GM23248 (cell line): ENCODE data around the gene SPACA1. TPM values are rescaled to one million over a fixed set of nuclear protein-coding genes. Genes with fewer than 3 reads are reported as not detected.

ENCODE experiments used
- DNase-seq: peaks from one replicate; pipeline ENCODE4 v3.0.0-alpha.2; 2015
- H2AFZ ChIP-seq: fragments of 200-600 bp; sonication (generic); 2 replicates; pipeline ENCODE4 v1.6.1; 2016; ENCODE audit warnings: antibody characterized with exemption
- H3F3A ChIP-seq: fragments of 200-600 bp; sonication (generic); 2 replicates; pipeline ENCODE4 v1.6.1; 2016; ENCODE audit warnings: mild to moderate bottlenecking, antibody characterized with exemption, mixed run types; ENCODE audit not compliant: insufficient read depth
- H3K27ac ChIP-seq: fragments of 200-600 bp; sonication (generic); 2 replicates; pipeline ENCODE4 v1.5.1; 2016; ENCODE audit warnings: mild to moderate bottlenecking
- H3K27me3 ChIP-seq: fragments of 200-600 bp; sonication (generic); replicated peaks from 2 replicates; pipeline ENCODE4 v1.6.1; 2016; ENCODE audit warnings: mild to moderate bottlenecking; ENCODE audit not compliant: insufficient read depth
- H3K36me3 ChIP-seq: fragments of 200-600 bp; sonication (generic); 2 replicates; pipeline ENCODE4 v1.6.1; 2016; ENCODE audit warnings: low read depth, mild to moderate bottlenecking
- H3K4me1 ChIP-seq: fragments of 200-600 bp; sonication (generic); 2 replicates; pipeline ENCODE4 v1.6.1; 2016; ENCODE audit warnings: mild to moderate bottlenecking; ENCODE audit not compliant: insufficient read depth
- H3K4me2 ChIP-seq: fragments of 200-600 bp; sonication (generic); one replicate; pipeline ENCODE4 v1.6.1; 2016; ENCODE audit warnings: mild to moderate bottlenecking; ENCODE audit not compliant: unreplicated experiment
- H3K4me3 ChIP-seq: fragments of 200-600 bp; sonication (generic); 2 replicates; pipeline ENCODE4 v1.5.1; 2016; ENCODE audit warnings: mild to moderate bottlenecking
- H3K79me2 ChIP-seq: fragments of 200-600 bp; sonication (generic); 2 replicates; pipeline ENCODE4 v1.6.1; 2016; ENCODE audit warnings: mild to moderate bottlenecking; ENCODE audit not compliant: insufficient read depth
- H3K9ac ChIP-seq: fragments of 200-600 bp; sonication (generic); 2 replicates; pipeline ENCODE4 v1.6.1; 2016; ENCODE audit warnings: mild to moderate bottlenecking
- H3K9me2 ChIP-seq: fragments of 200-600 bp; sonication (generic); 2 replicates; pipeline ENCODE4 v1.6.1; 2016; ENCODE audit warnings: mixed run types, mild to moderate bottlenecking, moderate library complexity; ENCODE audit not compliant: insufficient read depth
- H3K9me3 ChIP-seq: fragments of 200-600 bp; sonication (generic); one replicate; pipeline ENCODE4 v1.6.1; 2017; ENCODE audit warnings: low read depth
- H4K20me1 ChIP-seq: fragments of 200-600 bp; sonication (generic); 2 replicates; pipeline ENCODE4 v1.6.0; 2016; ENCODE audit not compliant: insufficient read depth
- EZH2 ChIP-seq: fragments of 200-600 bp; sonication (generic); IDR thresholded peaks from 2 replicates; pipeline ENCODE4 v1.6.1; 2018; ENCODE audit warnings: antibody characterized with exemption, mild to moderate bottlenecking; ENCODE audit not compliant: insufficient read depth, poor library complexity, severe bottlenecking
- EZH2phosphoT487 ChIP-seq: fragments of 200-600 bp; sonication (generic); IDR thresholded peaks from 2 replicates; pipeline ENCODE4 v1.6.1; 2018; ENCODE audit warnings: antibody characterized with exemption, moderate library complexity, mild to moderate bottlenecking, low read depth; ENCODE audit not compliant: insufficient read depth
- WGBS, 2 experiments: methylation state at CpG; one replicate each; pipeline ENCODE4 v1.1.6; 2015 to 2017; ENCODE audit warnings: low lambda C conversion rate in 2 of 2, low coverage in 1 of 2; ENCODE audit errors: missing lambda C conversion rate in 2 of 2; 5-methylcytosine and 5-hydroxymethylcytosine counted together
- in situ Hi-C: fragments of 300-500 bp; cut with MboI; formaldehyde crosslinking; loops from 2 replicates; pipeline ENCODE4 v1.15.0; 2020
- polyA plus RNA-seq: library from polyadenylated mRNA; unstranded; fragments of >200 nt; fragmentation: Nextera tagmentation; extraction: Ambion mirVana; gene quantifications from 2 replicates; pipeline ENCODE4 v1.2.1, GENCODE V29; 2016
- total RNA-seq: library from RNA; depleted of rRNA; stranded (reverse); fragments of >200 nt; shearing (Covaris generic); gene quantifications from 2 replicates; pipeline ENCODE4 v1.2.3, GENCODE V29; 2014; rRNA removed

The SPACA1 gene
- total and polyA plus RNA-seq, 2 experiments from 2014 or later, result not detected

- no peak overlapping the region for H3K9ac ChIP-seq
- no peak overlapping the region for H3K4me3 ChIP-seq
- no peaks in the 10 kb centered on the region for H4K20me1 ChIP-seq
- 37 to 39% methylated on average over 5 of the region's 5 CpGs for WGBS, 2 experiments
- no peak overlapping the region for H2AFZ ChIP-seq
- no peak overlapping the region for H3K4me2 ChIP-seq
- no peaks in the 10 kb centered on the region for H3K4me1 ChIP-seq
- DNase-seq, result no peak
- no peaks in the 10 kb centered on the region for H3K27me3 ChIP-seq
- no peaks in the 10 kb centered on the region for H3F3A ChIP-seq
- in situ Hi-C loops, result no loop called here
- no peak overlapping the region for H3K27ac ChIP-seq
- TF ChIP-seq EZH2phosphoT487 (no peak), EZH2 (no peak)
- no peaks in the 10 kb centered on the region for H3K79me2 ChIP-seq
- no peaks in the 10 kb centered on the region for H3K9me3 ChIP-seq
- H3K36me3 ChIP-seq, result no peaks in the 10 kb centered on the region
- no peaks in the 10 kb centered on the region for H3K9me2 ChIP-seq
Measured at GRCh38 chr6:88111991-88112390, 64.3 kb downstream of the SPACA1 start.

DNA sequence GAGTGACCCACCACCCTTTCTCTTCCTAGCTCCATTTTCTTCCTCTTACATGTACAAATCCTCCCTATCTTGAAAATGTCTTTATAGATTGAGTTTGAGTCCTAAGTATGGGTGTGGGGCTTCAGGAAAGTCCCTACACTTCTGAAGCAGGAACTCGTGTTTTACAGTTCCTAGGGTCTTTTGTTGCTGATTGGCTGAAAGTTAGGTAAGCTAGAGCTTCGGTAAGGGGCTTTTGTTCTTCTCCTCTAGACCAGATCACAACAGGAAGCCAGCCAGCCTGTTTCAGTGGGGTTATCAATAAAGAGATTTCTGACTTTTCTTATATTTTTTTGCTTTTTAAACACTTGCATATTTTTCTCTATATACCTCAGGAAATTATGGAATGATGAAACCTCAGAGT is 67.2 kb downstream of the SPACA1 start:
- in situ Hi-C loops, result no loop called here
- Histone ChIP-seq H4K20me1 (no peaks in the 10 kb centered on the region), H3K9me2 (no peaks in the 10 kb centered on the region), H3K4me2 (no peak overlapping the region), H2AFZ (no peak overlapping the region), H3K27ac (no peak overlapping the region), H3K79me2 (no peaks in the 10 kb centered on the region), H3K4me1 (no peaks in the 10 kb centered on the region), H3K4me3 (no peak overlapping the region), H3F3A (no peaks in the 10 kb centered on the region), H3K9me3 (no peaks in the 10 kb centered on the region), H3K9ac (no peak overlapping the region), H3K27me3 (no peaks in the 10 kb centered on the region), H3K36me3 (no peaks in the 10 kb centered on the region)
- DNase-seq, result no peak
- WGBS, 2 experiments, result 7 to 9% methylated on average over 2 of the region's 2 CpGs
- no peak for TF ChIP-seq EZH2
- no peak for TF ChIP-seq EZH2phosphoT487

GRCh38 chr6:88115307-88115706 is 67.7 kb downstream of the SPACA1 start:
- Histone ChIP-seq H3K79me2 (no peaks in the 10 kb centered on the region), H2AFZ (no peak overlapping the region), H3K9me3 (no peaks in the 10 kb centered on the region), H3F3A (no peaks in the 10 kb centered on the region), H3K4me3 (no peak overlapping the region), H3K36me3 (no peaks in the 10 kb centered on the region), H3K27ac (no peak overlapping the region), H3K4me2 (no peak overlapping the region), H3K9me2 (no peaks in the 10 kb centered on the region), H3K4me1 (no peaks in the 10 kb centered on the region), H4K20me1 (no peaks in the 10 kb centered on the region), H3K27me3 (no peaks in the 10 kb centered on the region), H3K9ac (no peak overlapping the region)
- no peak for TF ChIP-seq EZH2phosphoT487
- no peak for TF ChIP-seq EZH2
- DNase-seq, result no peak
- WGBS, 2 experiments, result 18 to 35% methylated on average over 2 of the region's 2 CpGs
- in situ Hi-C loops, result no loop called here

DNA sequence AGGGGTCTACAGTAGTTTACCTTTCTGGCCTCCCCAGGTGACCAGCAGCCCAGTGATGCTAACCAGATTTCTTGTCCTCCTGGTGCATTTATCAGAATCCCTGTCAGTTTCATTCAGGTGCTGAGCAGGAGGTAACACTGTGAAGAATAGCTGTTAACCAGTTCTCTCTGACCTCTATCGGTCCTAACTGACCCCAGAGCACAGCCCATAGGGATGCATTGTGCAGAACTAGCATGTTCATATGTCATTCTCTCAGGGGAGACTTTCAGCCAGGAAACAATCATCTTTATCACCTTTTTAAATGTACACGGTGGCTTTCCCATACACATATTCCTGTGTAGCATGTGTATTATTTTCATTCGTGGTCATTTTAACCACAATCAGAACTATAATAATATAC is 68.6 kb downstream of the SPACA1 start:
- no peaks in the 10 kb centered on the region for H4K20me1 ChIP-seq
- no peak overlapping the region for H3K4me2 ChIP-seq
- in situ Hi-C loops, result no loop called here
- H3K9me2 ChIP-seq, result no peaks in the 10 kb centered on the region
- no peaks in the 10 kb centered on the region for H3K79me2 ChIP-seq
- no peak overlapping the region for H3K27ac ChIP-seq
- H3F3A ChIP-seq, result no peaks in the 10 kb centered on the region
- no peak overlapping the region for H3K9ac ChIP-seq
- H3K9me3 ChIP-seq, result no peaks in the 10 kb centered on the region
- DNase-seq, result no peak
- H3K36me3 ChIP-seq, result no peaks in the 10 kb centered on the region
- H3K27me3 ChIP-seq, result no peaks in the 10 kb centered on the region
- no peak for TF ChIP-seq EZH2
- no peak for TF ChIP-seq EZH2phosphoT487
- no peak overlapping the region for H3K4me3 ChIP-seq
- H3K4me1 ChIP-seq, result no peaks in the 10 kb centered on the region
- WGBS, 2 experiments, result 10 to 17% methylated on average over 3 of the region's 3 CpGs
- H2AFZ ChIP-seq, result no peak overlapping the region

Other genes starting within 250 kb of the SPACA1 start
- gene CNR1, start 118.5 kb downstream of the SPACA1 start, total RNA-seq, result not detected in 2 replicates
- not detected in 2 replicates for gene CNR1, start 118.5 kb downstream of the SPACA1 start, polyA plus RNA-seq